Right hindlimb (tissue), 1 donor: Measurements from ENCODE around the gene PIK3CB.
"Not testable (repeated sequence)": the region's sequence is repeated elsewhere in the genome, so short reads cannot be mapped to it uniquely, and the experiment has no call there.

Source experiments
- DNase-seq: peaks from one replicate; pipeline ENCODE4 v3.0.0-alpha.2; 2018

Gene PIK3CB

GRCh38 chr3:138846262-138846791 is 11.6 kb upstream of the PIK3CB start:
- DNase-seq = no peak

- DNase-seq = no peak
These were observed 11.0 kb upstream of the PIK3CB start for GRCh38 chr3:138845771-138846173.

- no peak for DNase-seq
These were observed 10.5 kb upstream of the PIK3CB start for GRCh38 chr3:138845181-138845601.

GRCh38 chr3:138842483-138843188 is 7.9 kb upstream of the PIK3CB start:
- DNase-seq = no peak

- not testable (repeated sequence) for DNase-seq
These were observed 3.7 kb upstream of the PIK3CB start for GRCh38 chr3:138838385-138838784.

GRCh38 chr3:138835846-138836245 is 1.1 kb upstream of the PIK3CB start:
- not testable (repeated sequence) for DNase-seq

- DNase-seq = no peak
These were observed 649 bp upstream of the PIK3CB start for GRCh38 chr3:138835397-138835757.

GRCh38 chr3:138833899-138834595 is 681 bp downstream of the PIK3CB start:
- no peak for DNase-seq

- not testable (repeated sequence) for DNase-seq
These were observed 2.2 kb downstream of the PIK3CB start for GRCh38 chr3:138832473-138833057.

- DNase-seq = no peak
These were observed 4.7 kb downstream of the PIK3CB start for GRCh38 chr3:138829886-138830510.

GRCh38 chr3:138829097-138829496 is 5.6 kb downstream of the PIK3CB start:
- no peak for DNase-seq

- DNase-seq = no peak
These were observed 7.5 kb downstream of the PIK3CB start for GRCh38 chr3:138827222-138827621.

- DNase-seq = no peak
These were observed 9.4 kb downstream of the PIK3CB start for GRCh38 chr3:138825336-138825735.

GRCh38 chr3:138824114-138824506 is 10.6 kb downstream of the PIK3CB start:
- DNase-seq = no peak

GRCh38 chr3:138820379-138820778 is 14.3 kb downstream of the PIK3CB start:
- DNase-seq = not testable (repeated sequence)

GRCh38 chr3:138818185-138818860 is 16.4 kb downstream of the PIK3CB start:
- DNase-seq = no peak

GRCh38 chr3:138817695-138818094 is 17.0 kb downstream of the PIK3CB start:
- DNase-seq = no peak

- no peak for DNase-seq
These were observed 21.9 kb downstream of the PIK3CB start for GRCh38 chr3:138812806-138813205.

- DNase-seq = no peak
These were observed 25.1 kb downstream of the PIK3CB start for GRCh38 chr3:138809500-138810256.

- no peak for DNase-seq
These were observed 28.2 kb downstream of the PIK3CB start for GRCh38 chr3:138806376-138807080.

- DNase-seq = no peak
These were observed 31.6 kb downstream of the PIK3CB start for GRCh38 chr3:138803006-138803653.
